GM06990 (cell line): ENCODE measurements around the gene GRM4.

Experiments used
- DNase-seq: peaks from one replicate; pipeline ENCODE4 v3.0.0-alpha.2; 2011; ENCODE audit not compliant: insufficient read length; ENCODE audit errors: extremely low read depth
- H3K27me3 ChIP-seq: replicated peaks from 2 replicates; pipeline ENCODE4 v1.6.0; 2011; ENCODE audit warnings: low read length; ENCODE audit not compliant: control insufficient read depth, insufficient read depth
- H3K36me3 ChIP-seq: 2 replicates; pipeline ENCODE4 v1.5.1; 2011; ENCODE audit warnings: low read length; ENCODE audit not compliant: control insufficient read depth, insufficient read depth
- H3K4me3 ChIP-seq: replicated peaks from 2 replicates; pipeline ENCODE4 v1.5.1; 2011; ENCODE audit warnings: low read depth, mild to moderate bottlenecking, control low read depth, low read length
- TF ChIP-seq, protein P1 (sequence below): IDR thresholded peaks from 2 replicates; pipeline ENCODE4 v1.5.1; 2011; ENCODE audit warnings: low read length, control low read depth, mild to moderate bottlenecking, inconsistent platforms; ENCODE audit not compliant: insufficient read depth, poor library complexity, severe bottlenecking

The GRM4 gene

DNA sequence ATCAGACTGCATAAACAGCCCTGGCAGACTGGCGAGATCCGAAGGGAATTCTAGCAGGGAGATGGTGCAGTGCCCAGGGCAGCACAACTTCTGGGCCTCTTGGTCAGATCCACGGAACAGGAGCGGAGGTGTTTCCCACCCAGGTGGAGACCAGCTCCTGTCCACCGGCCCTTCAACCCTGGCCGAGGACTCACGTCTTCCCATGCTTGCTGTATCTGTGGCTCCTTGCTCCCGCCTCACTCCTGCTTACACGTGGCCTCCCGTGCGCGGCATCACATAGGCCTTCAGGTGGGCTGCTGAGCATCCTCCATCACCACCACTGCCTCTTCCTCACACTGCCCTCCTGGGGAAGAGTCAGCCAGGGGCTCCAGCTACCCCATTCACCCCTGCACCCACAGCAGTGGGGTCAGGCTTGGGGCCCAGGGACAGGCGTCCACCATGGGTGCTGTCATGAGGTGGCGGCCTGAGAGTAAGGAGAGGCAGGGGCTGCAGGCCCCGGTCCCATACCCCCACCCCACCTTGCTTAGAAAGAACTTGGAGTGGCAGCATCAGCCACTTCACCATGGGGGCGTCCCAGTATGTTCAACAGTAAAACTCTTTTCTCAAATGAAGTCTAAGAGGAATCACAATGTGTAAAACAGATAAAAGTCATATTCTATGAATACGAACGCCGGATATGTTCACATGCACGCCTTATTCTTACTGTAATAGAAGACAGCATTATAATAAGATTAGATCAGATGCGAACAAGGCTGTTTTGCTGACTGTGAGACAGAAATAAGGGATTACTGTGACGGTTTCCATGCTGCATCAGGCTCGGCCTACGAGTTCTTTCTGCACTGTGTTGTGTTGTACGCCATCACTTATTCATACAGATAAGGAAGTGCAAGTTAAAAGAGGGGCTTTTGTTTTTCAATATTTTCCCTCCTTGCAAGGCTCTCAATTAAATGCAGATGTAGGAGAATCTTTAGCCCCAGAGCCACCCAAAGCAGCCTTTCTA, 165.4 kb downstream of the GRM4 start:
- Histone ChIP-seq H3K36me3 (no peaks in the 10 kb centered on the region), H3K27me3 (peaks cover 6% of the 10 kb centered on the region), H3K4me3 (no peak overlapping the region)
- no peak for DNase-seq
- TF ChIP-seq, protein P1, sequence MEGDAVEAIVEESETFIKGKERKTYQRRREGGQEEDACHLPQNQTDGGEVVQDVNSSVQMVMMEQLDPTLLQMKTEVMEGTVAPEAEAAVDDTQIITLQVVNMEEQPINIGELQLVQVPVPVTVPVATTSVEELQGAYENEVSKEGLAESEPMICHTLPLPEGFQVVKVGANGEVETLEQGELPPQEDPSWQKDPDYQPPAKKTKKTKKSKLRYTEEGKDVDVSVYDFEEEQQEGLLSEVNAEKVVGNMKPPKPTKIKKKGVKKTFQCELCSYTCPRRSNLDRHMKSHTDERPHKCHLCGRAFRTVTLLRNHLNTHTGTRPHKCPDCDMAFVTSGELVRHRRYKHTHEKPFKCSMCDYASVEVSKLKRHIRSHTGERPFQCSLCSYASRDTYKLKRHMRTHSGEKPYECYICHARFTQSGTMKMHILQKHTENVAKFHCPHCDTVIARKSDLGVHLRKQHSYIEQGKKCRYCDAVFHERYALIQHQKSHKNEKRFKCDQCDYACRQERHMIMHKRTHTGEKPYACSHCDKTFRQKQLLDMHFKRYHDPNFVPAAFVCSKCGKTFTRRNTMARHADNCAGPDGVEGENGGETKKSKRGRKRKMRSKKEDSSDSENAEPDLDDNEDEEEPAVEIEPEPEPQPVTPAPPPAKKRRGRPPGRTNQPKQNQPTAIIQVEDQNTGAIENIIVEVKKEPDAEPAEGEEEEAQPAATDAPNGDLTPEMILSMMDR = no peak

DNA sequence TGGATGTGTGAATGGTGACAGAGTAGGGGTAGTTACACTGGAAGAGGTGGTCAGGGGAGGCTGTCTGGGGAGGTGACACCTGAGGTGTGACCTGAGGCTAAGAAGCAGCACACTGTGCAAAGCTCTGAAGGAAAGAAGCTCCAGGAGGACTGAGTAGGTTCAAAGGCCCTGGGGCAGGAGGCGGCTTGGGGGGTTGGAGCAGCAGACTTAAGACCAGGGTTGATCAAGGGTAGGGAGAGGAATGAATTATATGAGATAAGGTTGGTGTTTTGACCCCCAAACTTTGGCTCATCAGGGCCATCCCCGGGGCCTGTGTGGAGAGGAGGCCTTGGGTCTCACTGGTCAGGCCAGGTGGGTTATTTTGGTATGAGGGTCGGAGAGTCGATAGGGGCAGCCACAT, 166.1 kb downstream of the GRM4 start:
- no peaks in the 10 kb centered on the region for H3K36me3 ChIP-seq
- no peak for DNase-seq
- no peak overlapping the region for H3K4me3 ChIP-seq
- TF ChIP-seq, protein P1 = no peak
- peaks cover 6% of the 10 kb centered on the region for H3K27me3 ChIP-seq

DNA sequence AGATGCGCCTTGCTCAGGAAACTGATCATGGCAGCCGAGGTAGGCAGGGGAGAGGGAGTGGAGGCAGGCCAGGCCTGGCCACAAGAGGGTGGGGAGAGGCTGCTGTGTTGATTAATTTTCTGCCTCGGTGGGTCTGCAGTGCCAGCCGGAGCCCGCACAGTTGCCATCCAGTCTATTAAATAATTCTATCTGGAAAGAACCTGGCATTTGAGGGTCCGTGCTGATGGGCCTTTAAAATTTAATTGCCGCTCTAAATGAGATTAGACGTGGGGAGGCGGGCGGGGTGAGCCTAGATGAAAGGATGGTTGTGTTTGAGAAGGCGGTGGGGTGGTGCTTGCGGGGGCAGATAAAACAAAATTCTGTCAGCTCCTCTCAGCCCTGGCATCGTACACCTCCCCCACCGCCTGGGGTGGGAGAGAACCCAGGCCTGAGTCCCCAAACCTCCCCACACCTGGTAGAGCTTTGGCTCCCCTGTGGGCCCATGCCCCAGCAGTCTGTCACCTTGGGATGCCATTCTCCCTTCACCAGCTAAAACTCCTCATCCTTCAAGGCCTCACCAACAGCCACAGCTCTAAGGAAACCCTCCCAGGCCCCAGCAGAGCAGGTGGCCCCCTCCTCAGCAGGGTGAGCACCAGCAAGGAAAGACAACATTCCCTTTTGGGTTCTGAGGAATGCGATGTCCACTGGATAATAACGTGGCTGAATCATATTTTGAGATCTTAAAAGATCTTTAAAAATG, 167.3 kb downstream of the GRM4 start:
- peaks cover 3% of the 10 kb centered on the region for H3K27me3 ChIP-seq
- DNase-seq = no peak
- no peak overlapping the region for H3K4me3 ChIP-seq
- TF ChIP-seq, protein P1 = no peak
- no peaks in the 10 kb centered on the region for H3K36me3 ChIP-seq

DNA sequence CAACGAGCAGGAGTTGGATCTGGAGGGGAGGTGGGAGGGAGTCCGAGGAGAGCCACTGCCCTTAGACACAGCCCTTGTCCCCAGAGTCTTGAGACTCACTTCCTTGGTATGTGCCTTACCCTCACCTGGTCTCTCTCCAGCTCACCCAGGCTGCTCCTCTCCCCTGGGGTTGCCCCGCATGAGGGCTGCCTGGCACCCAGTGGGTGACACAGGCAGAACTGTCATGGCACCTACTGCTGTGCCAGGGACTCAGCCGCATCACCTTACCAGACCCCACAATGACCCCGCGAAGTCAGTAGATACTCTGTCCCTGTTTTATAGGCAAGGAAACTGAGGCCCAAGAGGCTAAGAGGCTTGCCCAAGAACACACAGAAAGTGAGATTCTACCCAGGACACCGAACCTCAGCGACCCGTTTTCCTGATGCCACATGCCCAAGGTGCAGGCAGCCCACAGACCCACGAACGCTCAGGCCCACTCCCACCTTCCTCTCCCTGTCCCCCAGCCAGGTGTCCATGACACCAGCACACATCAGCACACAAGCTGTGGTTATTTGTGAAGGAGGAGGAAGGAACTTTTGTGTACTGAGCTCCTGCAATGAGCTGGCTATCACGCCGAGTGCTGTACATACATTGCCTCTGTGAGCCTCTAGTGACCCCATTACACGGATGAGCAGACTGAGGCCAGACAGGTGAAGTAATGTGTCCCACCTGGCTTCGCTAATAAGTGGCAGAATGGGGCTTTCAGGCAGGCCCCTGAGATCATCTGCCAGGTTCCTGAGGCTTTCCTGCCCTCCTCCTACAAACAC, 168.1 kb downstream of the GRM4 start:
- H3K27me3 ChIP-seq = peaks cover 1% of the 10 kb centered on the region
- H3K36me3 ChIP-seq = no peaks in the 10 kb centered on the region
- no peak for DNase-seq
- TF ChIP-seq, protein P1 = no peak
- H3K4me3 ChIP-seq = no peak overlapping the region
